HG03442 (cell line): ENCODE data around the gene TMEM229B.
"Not testable (repeated sequence)": the region's sequence is repeated elsewhere in the genome, so short reads cannot be mapped to it uniquely, and the experiment has no call there.

Source experiments
- ATAC-seq: cut with Tn5 transposase; IDR thresholded peaks from one replicate; pipeline ENCODE4 v1.9.1; 2021; ENCODE audit warnings: mild to moderate bottlenecking, moderate library complexity; ENCODE audit not compliant: unreplicated experiment

The TMEM229B gene

GRCh38 chr14:67459336-67459735 is 29.2 kb downstream of the TMEM229B start:
- ATAC-seq, result no peak

DNA sequence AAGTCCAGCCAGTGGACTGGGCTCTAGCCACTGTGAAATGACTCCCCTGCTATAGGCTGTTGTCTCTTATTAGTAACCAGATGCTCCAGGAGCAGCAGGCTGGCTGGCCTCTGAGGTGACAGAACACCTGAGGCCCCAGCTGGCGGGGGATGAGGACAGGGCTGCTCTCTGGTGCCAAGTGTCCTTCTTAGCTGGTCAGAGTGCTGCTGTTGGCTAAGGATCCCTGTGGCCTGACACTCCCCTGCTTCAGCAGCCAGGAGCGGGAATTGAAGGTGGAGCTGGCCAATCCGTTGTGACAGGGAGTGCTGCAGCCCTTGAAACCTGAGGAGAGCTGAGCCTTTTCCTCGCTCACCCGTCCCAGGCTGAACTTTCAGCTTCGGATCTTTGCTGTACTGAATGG is 30.7 kb downstream of the TMEM229B start:
- ATAC-seq, result no peak

- no peak for ATAC-seq
Measured at GRCh38 chr14:67456732-67457131, 31.8 kb downstream of the TMEM229B start.

DNA sequence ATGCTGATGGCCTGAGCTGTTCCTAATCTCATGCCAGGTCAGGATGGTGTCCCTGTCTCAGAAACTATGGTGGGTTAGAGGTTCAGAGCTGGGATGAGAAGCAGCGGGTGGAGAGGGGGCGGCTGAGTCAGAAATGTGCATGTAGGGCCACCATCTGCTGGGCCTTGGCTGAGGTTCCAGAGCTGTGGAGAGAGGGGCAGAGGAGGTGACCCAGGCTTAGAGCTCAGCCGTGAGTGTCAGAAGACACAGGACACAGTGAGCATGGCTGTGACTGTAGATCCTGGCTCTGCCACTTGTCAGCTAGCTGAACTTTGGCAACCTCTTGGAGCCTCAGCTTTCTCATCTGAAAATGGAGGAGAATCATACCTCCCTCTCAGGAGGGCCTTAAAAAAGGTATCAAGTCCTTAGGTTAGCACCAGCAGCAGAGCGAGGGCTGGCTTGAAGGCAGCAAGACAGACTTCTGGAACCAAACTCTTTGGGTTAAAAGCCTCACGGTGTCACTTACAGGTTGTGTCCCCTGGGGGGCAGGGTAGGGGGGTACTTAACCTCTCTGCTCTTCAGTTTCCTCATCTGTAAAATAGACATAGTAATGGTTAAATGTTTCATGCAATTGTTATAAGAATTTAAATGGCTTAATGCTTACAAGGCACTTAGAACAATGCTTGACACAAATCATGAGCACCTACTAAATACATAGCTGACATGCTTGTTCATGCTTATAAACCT is 34.8 kb downstream of the TMEM229B start:
- ATAC-seq, result no peak

- ATAC-seq, result not testable (repeated sequence)
Measured at GRCh38 chr14:67451667-67452066, 36.9 kb downstream of the TMEM229B start.

DNA sequence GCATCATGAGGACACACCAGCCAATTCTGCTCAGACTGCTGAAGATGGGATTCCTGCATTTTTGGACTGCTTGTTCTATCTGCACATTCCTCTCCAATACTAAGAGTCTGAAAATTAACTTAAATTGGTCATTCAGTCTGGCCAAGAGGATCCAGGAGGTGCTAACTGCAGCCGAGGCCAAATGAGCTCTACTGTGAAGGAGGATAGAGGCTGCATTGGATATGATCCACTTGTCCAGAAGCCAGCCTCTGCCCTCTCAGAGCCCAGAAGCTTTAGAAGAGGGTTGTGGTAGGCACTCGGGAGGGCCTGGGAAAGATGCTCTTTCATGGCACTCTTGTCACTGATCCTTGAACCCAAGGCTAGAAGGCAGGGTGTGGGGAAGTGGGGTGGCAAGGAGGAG is 39.4 kb downstream of the TMEM229B start:
- ATAC-seq, result no peak

DNA sequence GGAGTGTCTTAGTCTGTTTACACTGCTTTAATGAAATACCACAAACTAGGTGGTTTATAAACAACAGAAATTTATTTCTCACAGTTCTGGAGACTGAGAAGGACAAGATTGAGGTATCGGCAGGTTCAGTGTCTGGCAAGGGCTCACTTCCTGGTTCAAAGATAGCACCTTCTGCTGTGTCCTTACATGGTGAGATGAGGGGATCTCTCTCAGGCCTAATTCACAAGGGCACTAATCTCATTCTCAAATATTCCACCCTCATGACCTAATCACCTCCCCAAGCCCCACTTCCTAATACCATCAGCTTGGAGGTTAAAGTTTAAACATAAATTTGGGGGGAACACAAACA is 41.5 kb downstream of the TMEM229B start:
- no peak for ATAC-seq

GRCh38 chr14:67446371-67447032 is 42.0 kb downstream of the TMEM229B start:
- ATAC-seq, result no peak

DNA sequence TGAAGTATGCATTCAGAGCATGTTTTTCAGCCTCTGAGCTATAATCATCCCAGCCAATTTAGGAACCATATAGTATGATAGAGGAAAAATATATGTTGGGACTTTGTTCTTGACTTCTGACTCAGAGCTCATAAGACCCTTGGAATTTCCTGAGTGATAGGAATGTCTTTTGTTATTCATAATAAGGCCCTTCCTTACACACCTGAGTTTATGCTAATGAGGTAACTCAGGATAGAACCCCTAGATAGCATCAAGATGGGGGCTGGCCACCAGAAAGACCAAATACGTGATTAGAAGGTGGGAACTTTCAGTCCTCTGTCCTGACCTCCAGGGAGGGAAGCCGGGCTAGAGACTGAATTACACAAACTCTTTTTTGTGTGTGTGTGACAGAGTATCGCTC is 44.1 kb downstream of the TMEM229B start:
- ATAC-seq, result no peak

DNA sequence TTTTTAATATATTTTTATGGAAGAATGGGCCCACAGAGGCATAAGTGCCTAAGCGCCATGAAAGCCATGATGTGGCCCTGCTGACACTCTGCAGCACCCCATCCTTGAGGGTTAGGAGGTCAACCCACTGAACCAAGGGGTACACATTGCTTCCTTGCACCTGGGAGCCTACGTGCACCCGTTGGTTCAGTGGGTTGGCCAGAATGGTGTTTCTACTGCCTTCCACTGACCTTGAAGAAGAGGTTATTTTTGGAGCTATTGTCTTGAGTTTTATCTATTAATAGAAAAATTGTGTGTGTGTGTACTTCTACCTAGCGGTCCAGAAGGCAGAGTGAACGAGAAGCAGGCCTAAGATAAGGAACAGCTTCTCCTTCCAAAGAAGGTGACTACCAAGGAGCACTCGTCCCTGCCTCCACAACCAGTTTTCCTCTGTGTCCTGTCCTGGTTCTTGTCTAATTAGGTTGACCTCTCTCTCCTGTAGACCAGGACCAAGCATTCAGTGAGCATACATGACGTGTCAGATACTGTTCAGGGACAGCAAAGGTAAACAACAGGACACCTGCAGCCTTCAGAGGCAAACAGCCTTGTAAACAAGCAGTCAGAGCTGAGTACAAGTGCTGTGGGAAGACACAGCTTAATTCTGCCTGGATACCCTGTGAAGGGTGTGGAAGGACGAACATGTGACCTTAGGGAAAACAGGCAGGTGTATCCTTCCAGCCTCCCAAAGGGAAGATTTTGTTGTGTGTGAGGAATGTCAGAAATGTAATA is 46.2 kb downstream of the TMEM229B start:
- ATAC-seq, result no peak

- no peak for ATAC-seq
Measured at GRCh38 chr14:67441672-67442071, 46.8 kb downstream of the TMEM229B start.

DNA sequence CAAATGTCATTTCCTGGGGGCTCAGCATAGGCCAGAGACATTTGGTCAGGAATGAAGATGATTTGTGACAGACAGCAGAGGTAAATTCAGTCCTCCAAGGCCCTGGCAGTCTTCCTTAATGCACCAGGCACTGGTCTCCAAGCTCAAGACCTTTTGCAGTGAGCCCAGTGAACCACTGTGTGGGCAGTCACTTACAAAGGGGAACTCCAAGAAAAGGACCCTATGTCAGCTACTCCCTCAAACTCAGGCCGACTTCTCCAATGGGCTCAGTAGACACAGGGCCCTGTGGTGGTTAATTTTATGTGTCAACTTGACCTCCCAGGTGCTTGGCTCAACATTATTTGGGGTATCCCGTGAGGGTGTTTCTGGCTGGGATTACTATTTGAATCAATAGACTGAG is 47.3 kb downstream of the TMEM229B start:
- no peak for ATAC-seq

DNA sequence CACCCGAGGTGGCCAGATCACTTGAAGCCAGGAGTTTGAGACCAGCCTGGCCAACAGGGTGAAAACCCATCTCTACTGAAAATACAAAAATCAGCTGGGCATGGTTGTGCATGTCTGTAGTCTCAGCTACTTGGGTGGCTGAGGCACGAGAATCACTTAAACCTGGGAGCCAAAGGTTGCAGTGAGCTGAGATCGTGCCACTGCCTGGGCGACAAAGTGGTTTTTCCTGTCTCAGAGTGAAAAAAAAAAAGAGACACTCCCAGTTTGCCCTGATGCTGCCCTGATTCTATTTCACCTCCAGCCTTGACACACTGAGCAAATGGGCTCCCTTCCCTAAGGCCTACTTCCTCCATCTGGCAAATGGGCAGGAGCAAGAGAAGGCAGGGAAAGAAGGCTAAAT is 48.0 kb downstream of the TMEM229B start:
- no peak for ATAC-seq

DNA sequence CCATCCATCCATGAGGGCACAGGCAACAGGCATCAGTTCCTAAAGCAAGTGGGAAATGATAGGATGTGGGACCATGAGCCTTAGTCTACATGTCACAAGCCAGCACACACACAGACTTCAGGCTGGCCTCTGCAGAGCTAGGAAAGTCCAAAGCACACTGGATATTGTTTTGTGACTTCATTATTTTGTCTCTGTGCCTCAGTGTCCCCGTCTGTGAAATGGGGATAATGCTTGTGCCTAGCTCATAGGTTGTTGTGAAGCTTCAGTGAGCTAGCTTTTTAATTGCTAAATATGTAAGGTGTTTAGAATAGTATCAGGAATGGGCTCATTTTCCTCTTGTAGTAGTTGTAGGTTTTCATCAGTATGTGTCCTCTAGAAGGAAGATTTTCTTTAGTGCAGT is 49.6 kb downstream of the TMEM229B start:
- ATAC-seq, result no peak

DNA sequence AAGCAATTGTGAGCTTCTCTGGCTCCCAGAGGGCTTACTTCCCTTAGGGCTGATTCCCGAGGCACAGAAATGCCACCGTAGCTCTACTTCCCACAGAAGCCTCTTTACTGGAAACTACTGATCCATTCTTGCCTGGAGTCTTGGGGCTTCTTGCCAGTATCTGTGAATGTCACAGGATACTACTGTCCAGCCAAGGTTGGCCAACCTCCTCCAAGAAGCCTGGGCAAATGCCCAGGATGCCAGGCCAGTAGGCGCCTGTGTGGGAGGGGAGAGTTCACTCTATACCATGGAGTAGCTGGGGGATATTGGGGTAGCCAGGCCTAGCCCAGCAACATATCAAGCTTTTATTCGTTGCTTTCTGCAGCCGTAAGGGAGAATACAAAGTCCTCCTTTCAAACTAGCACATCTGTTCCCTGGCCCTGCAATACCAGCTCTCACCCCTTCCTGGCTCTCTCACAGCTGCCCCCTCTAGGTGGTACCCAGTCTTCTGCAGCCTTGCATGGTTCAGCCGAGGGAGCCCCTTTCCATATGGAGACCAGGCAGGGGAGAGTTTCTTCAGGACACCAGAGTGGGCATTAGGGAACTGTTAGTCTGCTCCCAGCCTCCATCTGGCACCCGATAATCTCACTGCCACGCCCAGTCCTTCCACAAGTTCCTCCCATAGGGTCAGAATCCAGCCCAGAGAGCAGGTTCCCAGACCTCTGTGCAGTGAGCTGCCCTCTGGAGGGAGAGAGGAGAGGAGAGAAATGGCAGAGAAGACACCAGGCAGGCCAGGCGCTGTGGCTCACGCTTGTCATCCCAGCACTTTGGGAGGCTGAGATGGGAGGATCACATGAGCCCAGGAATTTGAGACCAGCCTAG is 52.3 kb downstream of the TMEM229B start:
- ATAC-seq, result no peak

DNA sequence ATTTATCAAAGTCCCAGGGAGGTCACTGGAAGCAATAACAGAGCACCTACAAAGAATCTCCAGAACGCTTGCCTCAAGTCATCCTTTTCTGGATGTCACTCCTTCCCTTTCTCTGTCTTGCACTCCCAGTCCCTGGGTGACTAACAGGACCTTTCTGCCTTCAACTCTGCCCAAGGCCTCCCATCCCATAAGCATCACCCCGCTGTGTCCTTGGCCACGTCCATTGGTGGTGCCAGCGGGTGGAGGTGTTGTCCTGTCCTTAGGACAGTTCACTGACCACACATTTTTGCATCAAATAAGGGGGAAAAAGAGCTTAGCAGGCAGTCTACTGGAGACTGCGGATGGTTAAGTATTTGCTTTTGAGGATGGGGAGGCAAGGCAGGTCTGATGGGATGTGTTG is 52.9 kb downstream of the TMEM229B start:
- no peak for ATAC-seq

DNA sequence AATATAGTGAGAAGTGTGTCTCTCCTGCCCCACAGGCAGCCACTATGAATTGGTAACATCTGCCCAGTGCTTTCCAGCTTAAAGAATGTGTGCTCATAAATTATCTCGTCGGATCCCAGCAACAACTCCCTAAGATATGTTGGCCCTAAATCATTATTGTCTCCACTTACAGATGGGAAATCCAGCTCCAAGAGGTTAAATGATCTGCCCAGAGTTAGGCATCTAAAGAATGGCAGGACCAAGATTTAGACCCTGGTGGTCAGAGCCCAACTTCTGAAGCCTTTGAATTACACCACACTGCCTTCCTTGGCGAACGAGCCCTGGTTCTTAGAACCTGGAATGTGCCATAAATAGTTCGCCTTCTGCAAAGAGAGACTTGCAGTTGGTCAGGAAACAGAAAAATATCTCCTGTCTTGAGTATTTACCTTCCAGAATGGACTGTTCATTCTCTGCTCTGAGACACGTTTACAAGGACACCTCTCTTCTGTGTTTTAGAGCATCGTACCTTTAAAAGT is 56.4 kb downstream of the TMEM229B start:
- no peak for ATAC-seq

DNA sequence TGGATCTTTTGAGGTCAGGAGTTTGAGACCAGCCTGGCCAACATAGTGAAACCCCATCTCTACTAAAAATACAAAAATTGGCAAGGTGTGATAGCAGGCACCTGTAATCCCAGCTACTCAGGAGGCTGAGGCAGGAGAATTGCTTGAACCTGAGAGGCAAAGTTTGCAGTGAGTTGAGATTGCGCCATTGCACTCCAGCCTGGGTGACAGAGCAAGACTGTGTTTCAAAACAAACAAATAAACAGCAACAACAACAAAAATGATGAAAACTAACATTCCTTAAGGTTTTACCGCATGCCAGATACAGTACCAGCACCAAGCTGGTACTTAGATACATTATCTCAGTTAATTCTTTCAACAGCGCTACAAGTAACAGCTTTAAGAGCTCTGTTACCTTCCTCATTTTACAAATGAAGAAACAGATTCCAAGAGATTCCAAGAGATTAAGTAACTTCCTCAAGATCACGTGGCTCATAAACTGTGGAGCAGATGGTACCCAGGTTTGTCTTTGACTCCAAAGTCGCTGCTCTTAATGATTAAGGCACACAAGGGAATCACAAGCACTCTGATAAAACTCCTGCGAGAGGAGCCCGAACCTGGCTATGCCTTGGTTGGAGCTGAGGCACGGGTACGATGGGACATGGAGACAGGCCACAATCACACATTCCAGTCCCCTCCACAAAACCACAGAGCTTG is 58.9 kb downstream of the TMEM229B start:
- ATAC-seq, result no peak

- no peak for ATAC-seq
Measured at GRCh38 chr14:67428501-67429031, 60.0 kb downstream of the TMEM229B start.

DNA sequence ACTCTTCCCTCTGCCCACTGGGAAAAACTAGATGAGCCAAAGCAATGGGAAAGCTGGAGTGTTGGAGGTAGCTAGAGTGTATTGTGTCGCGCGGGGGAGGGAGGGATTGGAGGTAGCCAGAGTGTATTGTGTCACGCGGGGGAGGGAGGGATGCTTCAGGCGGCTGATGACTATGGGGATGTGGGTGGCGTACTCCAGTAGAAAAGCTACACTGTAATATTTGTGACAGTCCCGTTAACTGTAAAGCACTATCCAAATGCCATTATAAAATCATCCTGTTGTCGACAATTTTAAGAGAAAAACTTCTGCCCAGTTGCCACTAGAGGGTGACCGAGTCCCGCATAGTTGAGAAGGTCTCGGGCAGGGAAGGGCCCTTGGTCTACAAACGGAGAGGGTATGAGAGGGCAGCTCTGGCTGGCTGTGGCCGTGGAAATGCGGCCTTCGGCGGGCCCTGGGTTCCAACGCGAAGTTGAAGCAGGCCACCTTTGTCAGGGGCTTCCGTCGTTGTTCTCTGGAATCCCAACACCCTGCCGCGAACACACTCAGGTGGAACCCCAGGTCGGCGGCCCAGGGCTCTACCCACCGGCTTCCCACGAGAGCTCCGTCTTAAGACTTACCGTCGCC is 61.4 kb downstream of the TMEM229B start:
- ATAC-seq, result no peak
